GM19240 (cell line): ENCODE results near the gene SYT6.
"Not testable (repeated sequence)": the region's sequence is repeated elsewhere in the genome, so short reads cannot be mapped to it uniquely, and the experiment has no call there.

ENCODE experiments used
- DNase-seq: peaks from one replicate; pipeline ENCODE4 v3.0.0; 2011; ENCODE audit warnings: low spot score; ENCODE audit not compliant: insufficient read length

SYT6 gene

DNA sequence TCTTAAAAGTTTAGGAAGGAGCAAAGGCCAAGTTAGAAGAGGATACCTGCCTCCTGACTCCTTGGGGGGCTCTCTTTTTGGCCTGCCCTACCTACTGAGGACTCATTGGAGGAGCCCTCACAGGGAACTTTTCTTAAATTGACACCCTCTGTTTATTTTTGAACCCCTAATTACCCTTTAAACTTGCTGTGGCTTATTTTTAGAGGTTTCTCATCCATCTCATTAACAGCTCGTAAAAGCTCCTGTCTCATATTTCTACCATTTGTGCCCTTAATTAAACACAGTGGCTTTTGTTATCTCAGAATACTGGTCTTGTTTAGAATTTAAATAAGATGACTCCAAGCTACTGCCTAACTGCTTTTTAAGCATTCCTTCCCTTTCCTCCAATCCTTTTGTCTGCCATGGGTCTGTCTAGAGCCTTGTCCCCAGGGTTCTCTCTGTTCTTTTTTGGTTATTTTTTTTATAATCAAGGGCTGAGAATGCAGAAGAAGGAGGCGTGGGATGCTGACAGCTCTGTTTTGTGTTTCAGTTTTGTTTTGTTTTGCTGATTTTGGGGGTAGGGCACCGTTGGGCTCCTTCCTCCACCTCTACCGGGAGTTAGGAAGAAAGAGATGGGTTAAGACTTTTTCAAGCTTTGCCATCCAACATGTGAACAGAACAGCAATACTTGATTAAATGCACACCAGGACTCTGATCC, 78.0 kb downstream of the SYT6 start:
- no peak for DNase-seq

DNA sequence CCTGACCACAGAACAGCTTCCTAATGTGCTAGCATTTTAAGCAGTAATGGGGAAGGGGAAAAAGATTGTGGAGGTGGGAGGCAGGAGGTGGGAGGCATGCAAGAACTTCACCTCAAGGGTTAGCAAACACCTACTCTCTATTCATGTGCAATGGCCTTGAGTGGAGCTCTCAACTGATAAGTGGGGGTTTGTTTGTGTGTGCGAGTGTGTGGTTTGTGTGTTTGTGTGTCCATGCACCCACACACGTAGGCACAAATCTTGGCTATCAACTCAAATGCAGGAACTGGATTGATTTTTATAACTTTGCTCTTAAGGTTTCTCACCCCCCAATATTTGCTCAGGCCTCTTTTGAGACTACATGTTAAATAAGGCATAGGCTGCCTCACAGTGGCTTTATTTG, 78.6 kb downstream of the SYT6 start:
- DNase-seq, result no peak

DNA sequence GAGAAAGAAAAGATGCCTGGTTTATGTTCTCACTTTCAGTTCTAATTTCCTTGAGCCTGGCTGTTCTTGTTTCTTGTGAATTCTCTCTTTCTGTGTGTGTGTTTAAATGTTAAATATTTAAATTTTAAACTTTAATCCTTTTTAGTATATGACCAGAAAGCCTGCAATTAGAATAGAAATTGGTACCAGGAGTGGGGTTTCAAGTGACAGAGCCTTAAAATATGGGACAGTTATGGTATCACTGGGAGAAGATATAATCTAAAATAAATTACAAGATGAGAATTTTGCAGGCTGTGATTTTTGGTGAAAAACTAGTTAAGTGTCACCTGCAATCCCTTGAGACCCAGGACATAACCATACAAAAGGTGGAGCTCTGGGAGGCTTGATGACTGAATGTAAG, 81.4 kb downstream of the SYT6 start:
- no peak for DNase-seq

DNA sequence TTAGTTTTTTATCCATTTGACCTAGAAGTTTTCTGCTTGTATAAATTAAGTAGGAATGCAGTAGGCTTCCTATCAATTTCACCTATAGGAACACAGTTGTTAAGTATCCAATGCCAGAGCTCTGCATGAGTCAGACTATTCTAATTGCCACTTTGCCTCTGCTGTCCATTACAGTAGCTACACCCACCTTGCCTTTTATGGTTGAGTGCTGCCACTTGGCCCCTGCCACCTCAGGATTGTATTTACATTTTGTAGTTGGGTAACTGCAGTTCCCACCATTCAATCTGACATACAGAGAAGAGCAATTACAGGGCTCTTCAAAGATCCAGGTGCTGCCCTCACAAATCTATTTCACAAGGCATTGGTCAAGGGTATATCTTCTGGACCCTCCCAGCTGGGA, 83.9 kb downstream of the SYT6 start:
- not testable (repeated sequence) for DNase-seq

DNA sequence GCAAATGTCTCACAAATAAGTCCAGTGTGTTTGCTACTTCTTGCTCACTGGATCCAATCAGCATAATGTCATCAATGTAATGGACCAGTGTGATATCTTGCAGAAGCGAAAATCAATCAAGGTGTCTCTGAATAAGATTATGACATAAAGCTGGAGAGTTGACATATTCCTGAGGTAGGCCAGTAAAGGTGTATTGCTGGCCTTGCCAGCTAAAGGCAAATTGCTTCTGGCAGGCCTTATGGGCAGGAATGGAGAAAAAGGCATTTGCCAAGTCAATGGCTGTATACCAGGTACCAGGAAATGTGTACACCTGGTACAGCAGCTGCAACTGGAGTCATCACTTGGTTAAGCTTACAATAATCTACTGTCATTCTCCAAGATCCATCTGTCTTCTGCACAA, 85.0 kb downstream of the SYT6 start:
- not testable (repeated sequence) for DNase-seq

DNA sequence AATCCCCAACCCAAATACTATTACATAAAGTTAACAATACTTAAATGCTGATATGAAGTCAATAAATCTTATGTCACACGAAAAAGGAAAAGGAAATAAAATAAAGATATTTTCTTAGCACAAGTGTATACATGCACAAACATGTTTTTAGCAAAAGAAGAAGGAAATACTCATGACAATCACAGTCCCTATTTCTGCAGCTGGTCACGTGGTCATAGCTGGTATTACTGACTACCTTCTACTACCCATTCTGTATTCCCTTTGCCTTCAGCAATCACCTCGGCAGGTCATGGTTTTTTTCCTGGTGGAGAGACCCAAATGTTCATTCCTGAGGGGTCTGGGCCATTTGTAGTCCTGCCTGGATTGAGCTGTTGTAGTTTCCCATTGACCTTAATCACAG, 88.0 kb downstream of the SYT6 start:
- DNase-seq, result not testable (repeated sequence)

DNA sequence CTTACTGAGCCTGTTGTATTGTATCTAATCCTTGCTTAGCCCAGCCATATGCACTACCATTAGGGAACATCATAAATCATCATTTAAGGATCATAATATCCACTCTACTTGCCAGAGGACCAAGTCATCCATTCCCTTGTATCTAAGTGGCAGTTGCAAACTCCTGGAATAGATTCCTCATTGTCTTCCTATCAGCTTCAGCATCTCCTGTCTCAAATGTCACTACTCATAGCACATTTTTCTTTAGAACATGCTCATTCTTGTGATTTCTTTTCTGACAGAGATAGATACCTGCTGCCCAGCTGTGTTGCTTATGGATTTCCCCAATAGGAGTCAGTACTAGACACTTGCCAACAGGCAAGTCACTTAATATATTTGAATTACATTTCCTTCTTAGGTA, 90.1 kb downstream of the SYT6 start:
- no peak for DNase-seq

DNA sequence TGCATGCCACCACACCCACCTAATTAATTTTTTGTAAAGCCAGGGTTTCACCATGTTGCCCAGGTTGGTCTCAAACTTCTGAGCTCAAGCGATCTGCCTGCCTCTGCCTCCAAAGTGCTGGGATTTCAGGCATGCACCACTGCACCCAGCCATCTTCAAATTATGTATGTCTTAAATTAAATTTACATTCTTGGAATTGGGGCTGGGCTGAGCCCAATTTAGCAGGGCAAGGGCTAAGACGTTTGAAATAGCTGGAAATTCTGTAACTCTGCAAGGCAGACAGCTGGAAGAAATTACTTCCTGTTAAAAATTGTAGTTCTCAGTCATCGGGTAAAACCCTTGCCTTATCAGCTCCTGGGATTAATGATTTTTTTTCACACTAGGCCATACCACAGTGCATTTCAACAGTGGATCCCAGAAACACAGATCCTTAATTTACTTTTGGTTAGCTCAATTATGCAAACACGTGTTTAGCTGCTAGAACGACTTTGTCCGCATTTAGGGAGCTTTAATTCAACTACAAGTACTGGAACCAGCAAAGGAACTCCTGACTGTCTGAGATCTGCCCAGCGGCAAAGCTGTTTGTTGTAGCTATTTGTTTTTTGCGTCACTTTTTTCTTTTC, 91.1 kb downstream of the SYT6 start:
- no peak for DNase-seq

DNA sequence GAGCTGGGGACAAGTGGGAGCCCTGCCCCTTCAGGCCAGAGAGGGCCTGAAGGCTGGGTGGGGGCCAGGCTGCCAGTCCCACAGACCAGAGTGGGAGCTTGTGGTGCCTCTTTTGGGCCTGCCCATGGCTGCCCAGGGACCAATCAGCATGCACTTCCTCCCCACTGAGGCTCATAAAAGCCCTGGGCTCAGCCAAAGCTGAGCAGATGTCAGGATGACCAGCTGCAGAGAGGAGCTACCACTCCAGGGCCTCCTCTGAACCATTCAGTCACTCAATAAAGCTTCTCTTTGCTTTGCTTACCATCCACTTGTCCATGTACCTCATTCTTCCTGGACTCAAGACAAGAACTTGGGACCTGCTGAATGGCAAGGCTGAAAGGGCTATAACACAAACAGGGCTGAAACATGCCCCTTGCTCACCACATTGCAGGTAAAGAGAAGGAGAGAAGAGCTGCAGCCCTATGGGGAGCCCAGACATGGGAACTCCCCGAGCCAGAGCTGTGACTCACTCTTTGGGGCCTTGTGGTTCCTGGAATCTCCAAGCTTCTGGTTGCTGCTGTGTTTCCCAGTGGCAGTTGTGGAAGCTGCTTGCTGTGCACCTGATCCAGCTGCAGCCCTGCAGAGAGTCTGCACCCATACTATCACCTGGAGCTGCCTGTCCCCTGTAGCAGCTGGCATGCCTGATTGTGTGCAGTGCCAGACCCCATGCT, 92.4 kb downstream of the SYT6 start:
- DNase-seq, result no peak

DNA sequence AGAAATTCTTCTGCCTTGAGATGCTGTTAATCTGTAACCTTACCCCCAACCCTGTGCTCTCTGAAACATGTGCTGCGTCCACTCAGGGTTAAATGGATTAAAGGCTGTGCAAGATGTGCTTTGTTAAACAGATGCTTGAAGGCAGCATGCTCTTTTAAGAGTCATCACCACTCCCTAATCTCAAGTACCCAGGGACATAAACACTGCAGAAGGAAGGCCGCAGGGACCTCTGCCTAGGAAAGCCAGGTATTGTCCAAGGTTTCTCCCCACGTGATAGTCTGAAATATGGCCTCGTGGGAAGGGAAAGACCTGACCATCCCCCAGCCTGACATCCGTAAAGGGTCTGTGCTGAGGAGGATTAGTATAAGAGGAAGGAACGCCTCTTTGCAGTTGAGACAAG, 95.4 kb downstream of the SYT6 start:
- DNase-seq, result not testable (repeated sequence)

DNA sequence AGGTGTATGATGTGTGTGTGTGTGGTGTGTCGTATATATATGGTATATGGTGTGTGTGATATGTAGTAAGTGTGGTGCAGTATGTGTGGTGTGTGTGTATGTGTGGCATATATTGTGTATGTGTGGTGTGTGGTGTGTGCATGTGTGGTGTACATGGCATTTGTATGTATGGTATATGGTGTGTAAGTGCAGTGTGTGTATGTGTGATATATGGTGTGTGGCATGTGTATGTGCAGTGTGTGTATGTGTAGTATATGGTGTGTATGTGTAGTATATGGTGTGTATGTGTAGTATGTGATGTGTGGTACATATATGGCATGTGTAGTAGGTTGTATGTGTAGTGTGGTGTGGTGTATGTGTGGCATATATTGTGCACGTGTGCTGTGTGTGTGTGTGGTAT, 99.5 kb downstream of the SYT6 start:
- no peak for DNase-seq

DNA sequence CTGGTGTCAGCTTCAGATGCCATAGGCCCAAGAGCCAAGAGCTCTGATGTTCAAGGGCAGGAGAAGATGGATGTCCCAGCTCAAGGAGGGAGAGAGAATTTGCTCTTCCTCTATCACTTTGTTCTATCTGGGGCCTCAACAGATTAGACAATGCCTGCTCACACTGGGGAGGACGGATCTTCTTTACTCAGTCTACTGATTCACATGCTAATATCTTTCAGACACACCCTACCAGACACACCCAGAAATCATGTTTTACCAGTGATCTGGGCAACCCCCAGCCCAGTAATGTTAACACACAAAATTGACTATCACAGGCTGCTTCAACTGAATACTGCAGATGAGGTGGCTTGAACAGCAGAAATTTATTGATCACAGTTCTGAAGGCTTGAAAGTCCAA, 105.4 kb downstream of the SYT6 start:
- DNase-seq, result no peak

DNA sequence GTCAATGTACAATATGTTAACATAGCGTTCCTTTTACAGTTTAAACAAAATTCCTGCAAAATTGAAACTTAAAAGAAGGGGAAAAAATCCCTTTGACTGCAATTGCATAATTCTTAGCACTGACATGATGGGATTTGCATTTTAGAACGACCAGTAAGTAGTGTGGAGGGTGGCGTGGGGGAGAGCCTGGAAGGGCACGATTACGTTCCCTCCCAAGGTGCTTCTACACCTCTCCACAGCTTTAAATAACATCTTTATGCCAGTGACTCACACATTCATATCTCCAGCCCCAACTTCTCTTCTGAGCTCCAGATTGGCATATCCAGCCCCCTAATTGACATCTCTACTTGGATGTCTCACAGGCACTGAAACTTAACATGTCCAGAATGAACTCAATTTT, 110.1 kb downstream of the SYT6 start:
- DNase-seq, result no peak

DNA sequence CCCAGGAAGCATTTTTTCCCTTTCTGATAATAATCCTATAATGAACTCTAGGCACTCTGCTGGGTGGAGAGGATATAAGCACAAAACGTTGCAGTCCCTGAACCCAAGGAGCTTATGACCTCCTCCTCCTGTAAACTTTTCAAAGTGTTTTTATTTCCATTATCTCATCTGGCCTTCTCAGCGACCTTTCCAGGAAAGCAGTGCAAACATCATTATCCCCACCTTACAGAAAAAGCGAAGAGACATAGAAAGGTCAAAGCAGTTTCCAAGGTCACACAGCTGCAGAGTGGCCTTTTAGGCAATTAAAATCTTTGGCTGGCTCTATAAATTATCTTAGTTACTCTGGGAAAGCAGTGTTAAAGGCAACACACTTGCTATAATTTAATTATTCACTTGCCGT, 110.6 kb downstream of the SYT6 start:
- DNase-seq, result no peak

DNA sequence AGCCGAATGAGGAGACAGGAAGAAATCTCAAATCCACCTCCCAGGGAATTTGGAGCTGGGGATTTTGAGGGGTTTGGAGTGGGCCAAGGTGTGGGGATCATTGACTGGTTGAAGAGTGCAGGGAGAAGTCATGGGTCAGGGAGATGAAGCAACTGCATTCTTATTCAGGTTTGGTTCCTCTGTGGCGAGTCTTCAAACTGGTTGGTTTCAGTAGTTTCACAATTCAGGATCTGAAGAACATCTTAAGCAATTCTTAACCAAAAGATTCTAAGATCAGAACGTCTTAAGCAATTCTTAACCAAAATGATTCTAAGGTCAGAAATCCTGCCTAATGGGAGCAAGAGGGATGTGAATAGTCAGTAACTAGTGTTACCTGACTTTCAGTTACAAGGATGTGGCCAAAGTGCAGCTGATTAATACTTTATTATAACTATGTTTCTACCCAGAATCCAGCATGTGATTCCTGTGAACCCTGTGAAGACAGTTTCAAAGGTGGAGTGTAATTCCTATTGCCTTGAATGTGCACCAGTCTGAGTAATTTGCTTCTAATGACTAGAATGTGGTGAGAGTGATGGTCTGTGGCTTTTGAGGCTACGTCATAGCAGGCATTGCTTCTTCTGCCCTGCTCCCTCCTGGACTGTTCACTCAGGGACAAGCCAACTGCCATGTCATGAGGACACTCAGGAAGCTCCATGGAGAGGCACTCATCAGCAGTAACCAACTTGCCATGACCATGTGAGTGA, 113.2 kb downstream of the SYT6 start:
- no peak for DNase-seq
